ENCODE measurements around the gene SLC18B1.
A peak's percentile ranks its signal among the peaks of the same experiment; 100 is the strongest.

SLC18B1 gene

GRCh38 chr6:132746048-132746447 lies 52.4 kb downstream of the SLC18B1 start:
- Histone ChIP-seq H4K20me1 (no peaks in the 10 kb centered on the region), H3K4me2 (peak overlapping the region in 4 of 11 experiments; percentile 8 to 96 (median 65); a peak in 7 of 22 replicates), H3K4me3 (no peak overlapping the region), H3K9ac (no peak overlapping the region), H3K4me1 (peaks cover 0 to 99% (median 21%) of the 10 kb centered on the region in 10 experiments; a peak in 15 of 20 replicates), H3K27ac (peak overlapping the region in 5 of 11 experiments; percentile 17 to 80 (median 48); a peak in 8 of 22 replicates), H3K27me3 (no peaks in the 10 kb centered on the region), H3K36me3 (peaks cover 0 to 96% (median 0%) of the 10 kb centered on the region in 11 experiments; a peak in 6 of 22 replicates), H3K9me3 (replicated peaks in 1 of 11) (peaks cover 0 to 60% (median 0%) of the 10 kb centered on the region in 11 experiments; a peak in 8 of 22 replicates)
- TF ChIP-seq Cebpa-rat (IDR thresholded peaks at IDR 0.05) = 0 out of 22 replicates have a peak, but pooled peaks of 1 of the 11 experiments have one; percentile 37

- no peak overlapping the region for H3K4me3 ChIP-seq
- peak overlapping the region in 2 of 11 experiments; percentile 46 to 53; a peak in 2 of 22 replicates for H3K9ac ChIP-seq
- H3K27ac ChIP-seq = peak overlapping the region in 5 of 11 experiments; percentile 44 to 85 (median 55); a peak in 9 of 22 replicates
- peak overlapping the region in 4 of 11 experiments; percentile 12 to 70 (median 45); a peak in 6 of 22 replicates for H3K4me2 ChIP-seq
- TF ChIP-seq Cebpa-rat (IDR thresholded peaks at IDR 0.05) = peak in 4 of 11 experiments; percentile 29 to 74 (median 48); a peak in 3 of 22 replicates
- no peaks in the 10 kb centered on the region for H4K20me1 ChIP-seq
- no peaks in the 10 kb centered on the region for H3K27me3 ChIP-seq
- peaks cover 0 to 75% (median 0%) of the 10 kb centered on the region in 11 experiments; a peak in 6 of 22 replicates for H3K9me3 ChIP-seq (replicated peaks in 1 of 11)
- peaks cover 0 to 98% (median 0%) of the 10 kb centered on the region in 10 experiments; a peak in 7 of 20 replicates for H3K4me1 ChIP-seq
- H3K36me3 ChIP-seq = peaks cover 0 to 74% (median 0%) of the 10 kb centered on the region in 11 experiments; a peak in 6 of 22 replicates
These were observed 55.9 kb downstream of the SLC18B1 start for GRCh38 chr6:132742495-132742894.

- H3K9me3 ChIP-seq (replicated peaks in 1 of 11) = peaks cover 0 to 82% (median 0%) of the 10 kb centered on the region in 11 experiments; a peak in 6 of 22 replicates
- no peak overlapping the region for H3K4me3 ChIP-seq
- peak overlapping the region in 2 of 11 experiments; percentile 63 to 70; a peak in 4 of 22 replicates for H3K4me2 ChIP-seq
- peak overlapping the region in 3 of 11 experiments; percentile 55 to 85 (median 80); a peak in 6 of 22 replicates for H3K27ac ChIP-seq
- no peak for TF ChIP-seq Cebpa-rat (IDR thresholded peaks at IDR 0.05)
- H3K27me3 ChIP-seq = no peaks in the 10 kb centered on the region
- no peaks in the 10 kb centered on the region for H4K20me1 ChIP-seq
- H3K4me1 ChIP-seq = peaks cover 0 to 98% (median 0%) of the 10 kb centered on the region in 10 experiments; a peak in 7 of 20 replicates
- H3K9ac ChIP-seq = no peak overlapping the region
- H3K36me3 ChIP-seq = peaks cover 0 to 61% (median 0%) of the 10 kb centered on the region in 11 experiments; a peak in 6 of 22 replicates
These were observed 57.2 kb downstream of the SLC18B1 start for GRCh38 chr6:132741281-132741680.

- peak overlapping the region in 2 of 11 experiments; percentile 54 to 62; a peak in 3 of 22 replicates for H3K9ac ChIP-seq
- H3K27ac ChIP-seq = peak overlapping the region in 4 of 11 experiments; percentile 8 to 87 (median 76); a peak in 7 of 22 replicates
- no peaks in the 10 kb centered on the region for H3K27me3 ChIP-seq
- TF ChIP-seq Cebpa-rat (IDR thresholded peaks at IDR 0.05) = no peak
- H3K4me2 ChIP-seq = peak overlapping the region in 3 of 11 experiments; percentile 36 to 75 (median 69); a peak in 4 of 22 replicates
- H3K4me1 ChIP-seq = peaks cover 0 to 93% (median 0%) of the 10 kb centered on the region in 10 experiments; a peak in 7 of 20 replicates
- H3K9me3 ChIP-seq (replicated peaks in 1 of 11) = peaks cover 0 to 72% (median 0%) of the 10 kb centered on the region in 11 experiments; a peak in 6 of 22 replicates
- H3K36me3 ChIP-seq = peaks cover 0 to 30% (median 0%) of the 10 kb centered on the region in 11 experiments; a peak in 5 of 22 replicates
- H4K20me1 ChIP-seq = no peaks in the 10 kb centered on the region
- H3K4me3 ChIP-seq = no peak overlapping the region
These were observed 62.2 kb downstream of the SLC18B1 start for GRCh38 chr6:132736239-132736638.

GRCh38 chr6:132734694-132735236 lies 63.7 kb downstream of the SLC18B1 start:
- Histone ChIP-seq H3K27ac (peak overlapping the region in 4 of 11 experiments; percentile 35 to 87 (median 76); a peak in 8 of 22 replicates), H3K4me3 (no peak overlapping the region), H3K4me2 (peak overlapping the region in 4 of 11 experiments; percentile 22 to 75 (median 52); a peak in 7 of 22 replicates), H3K9ac (peak overlapping the region in 2 of 11 experiments; percentile 31 to 38; a peak in 2 of 22 replicates), H3K36me3 (peaks cover 0 to 16% (median 0%) of the 10 kb centered on the region in 11 experiments; a peak in 4 of 22 replicates), H3K9me3 (replicated peaks in 1 of 11) (peaks cover 0 to 57% (median 0%) of the 10 kb centered on the region in 11 experiments; a peak in 5 of 22 replicates), H4K20me1 (no peaks in the 10 kb centered on the region), H3K27me3 (no peaks in the 10 kb centered on the region), H3K4me1 (peaks cover 0 to 91% (median 0%) of the 10 kb centered on the region in 10 experiments; a peak in 7 of 20 replicates)
- TF ChIP-seq Cebpa-rat (IDR thresholded peaks at IDR 0.05) = peak in 2 of 11 experiments; percentile 20 to 36; a peak in 3 of 22 replicates

GRCh38 chr6:132733814-132734213 lies 64.6 kb downstream of the SLC18B1 start:
- TF ChIP-seq Cebpa-rat (IDR thresholded peaks at IDR 0.05) = no peak
- Histone ChIP-seq H3K4me1 (peaks cover 0 to 81% (median 0%) of the 10 kb centered on the region in 10 experiments; a peak in 7 of 20 replicates), H3K9ac (0 out of 22 replicates have a peak overlapping the region, but pooled peaks of 1 of the 11 experiments have one; percentile 12), H3K9me3 (replicated peaks in 1 of 11) (peaks cover 0 to 48% (median 0%) of the 10 kb centered on the region in 11 experiments; a peak in 5 of 22 replicates), H3K27ac (peak overlapping the region in 4 of 11 experiments; percentile 28 to 87 (median 76); a peak in 6 of 22 replicates), H3K4me2 (peak overlapping the region in 2 of 11 experiments; percentile 69 to 75; a peak in 4 of 22 replicates), H4K20me1 (no peaks in the 10 kb centered on the region), H3K4me3 (peak overlapping the region in 1 of 10 experiments; percentile 15; a peak in 1 of 20 replicates), H3K36me3 (peaks cover 0 to 20% (median 0%) of the 10 kb centered on the region in 11 experiments; a peak in 4 of 22 replicates), H3K27me3 (no peaks in the 10 kb centered on the region)

GRCh38 chr6:132733283-132733682 lies 65.2 kb downstream of the SLC18B1 start:
- Histone ChIP-seq H3K27ac (peak overlapping the region in 4 of 11 experiments; percentile 28 to 87 (median 76); a peak in 3 of 22 replicates), H3K9ac (no peak overlapping the region), H3K4me1 (peaks cover 0 to 76% (median 0%) of the 10 kb centered on the region in 10 experiments; a peak in 7 of 20 replicates), H3K27me3 (no peaks in the 10 kb centered on the region), H4K20me1 (no peaks in the 10 kb centered on the region), H3K36me3 (peaks cover 0 to 25% (median 0%) of the 10 kb centered on the region in 11 experiments; a peak in 4 of 22 replicates), H3K4me2 (peak overlapping the region in 2 of 11 experiments; percentile 69 to 75; a peak in 4 of 22 replicates), H3K4me3 (no peak overlapping the region), H3K9me3 (replicated peaks in 1 of 11) (peaks cover 0 to 43% (median 0%) of the 10 kb centered on the region in 11 experiments; a peak in 4 of 22 replicates)
- TF ChIP-seq Cebpa-rat (IDR thresholded peaks at IDR 0.05) = no peak

- TF ChIP-seq Cebpa-rat (IDR thresholded peaks at IDR 0.05) = no peak
- H3K4me2 ChIP-seq = peak overlapping the region in 1 of 11 experiments; percentile 10; a peak in 1 of 22 replicates
- H3K27me3 ChIP-seq = no peaks in the 10 kb centered on the region
- no peak overlapping the region for H3K27ac ChIP-seq
- H3K9me3 ChIP-seq (replicated peaks in 1 of 11) = peaks cover 0 to 25% (median 0%) of the 10 kb centered on the region in 11 experiments; a peak in 3 of 22 replicates
- H3K9ac ChIP-seq = no peak overlapping the region
- H4K20me1 ChIP-seq = no peaks in the 10 kb centered on the region
- peaks cover 0 to 63% (median 0%) of the 10 kb centered on the region in 10 experiments; a peak in 7 of 20 replicates for H3K4me1 ChIP-seq
- no peak overlapping the region for H3K4me3 ChIP-seq
- peaks cover 0 to 41% (median 0%) of the 10 kb centered on the region in 11 experiments; a peak in 4 of 22 replicates for H3K36me3 ChIP-seq
These were observed 67.4 kb downstream of the SLC18B1 start for GRCh38 chr6:132731086-132731485.

Measured in BLaER1 treated with 17β-estradiol and CSF1 and Interleukin-3, amounts not matched to agents 10 nM and 100 nM (cell line).